Activated naive CD8-positive, alpha-beta T cell (primary cell): ENCODE measurements around the gene CATSPER1.

Source experiments
- H3K27ac Mint-ChIP-seq: one replicate; pipeline ENCODE4 v1.8.0; 2021; ENCODE audit warnings: mixed read lengths
- H3K27me3 Mint-ChIP-seq: one replicate; pipeline ENCODE4 v1.8.0; 2021; ENCODE audit warnings: mixed read lengths
- H3K36me3 Mint-ChIP-seq: one replicate; pipeline ENCODE4 v1.8.0; 2021; ENCODE audit warnings: mixed read lengths
- H3K4me1 Mint-ChIP-seq: one replicate; pipeline ENCODE4 v1.8.0; 2021; ENCODE audit warnings: low read depth, mixed read lengths
- H3K4me3 Mint-ChIP-seq: one replicate; pipeline ENCODE4 v1.8.0; 2021; ENCODE audit warnings: mild to moderate bottlenecking, mixed read lengths
- H3K9me3 Mint-ChIP-seq: one replicate; pipeline ENCODE4 v1.8.0; 2021; ENCODE audit warnings: low read depth, mixed read lengths

The CATSPER1 gene

GRCh38 chr11:66006134-66006890 is 20.0 kb downstream of the CATSPER1 start:
- H3K36me3 Mint-ChIP-seq = peaks cover 2% of the 10 kb centered on the region
- H3K4me3 Mint-ChIP-seq = no peak overlapping the region
- no peak overlapping the region for H3K27ac Mint-ChIP-seq
- no peaks in the 10 kb centered on the region for H3K9me3 Mint-ChIP-seq
- H3K27me3 Mint-ChIP-seq = no peaks in the 10 kb centered on the region
- peaks cover 21% of the 10 kb centered on the region for H3K4me1 Mint-ChIP-seq

- H3K27me3 Mint-ChIP-seq = no peaks in the 10 kb centered on the region
- H3K4me1 Mint-ChIP-seq = peaks cover 32% of the 10 kb centered on the region
- H3K9me3 Mint-ChIP-seq = no peaks in the 10 kb centered on the region
- peak overlapping the region; percentile 59 for H3K4me3 Mint-ChIP-seq
- peaks cover 7% of the 10 kb centered on the region for H3K36me3 Mint-ChIP-seq
- H3K27ac Mint-ChIP-seq = peak overlapping the region; percentile 22
These were observed 22.1 kb downstream of the CATSPER1 start for GRCh38 chr11:66004186-66004585.

- no peaks in the 10 kb centered on the region for H3K27me3 Mint-ChIP-seq
- H3K4me3 Mint-ChIP-seq = peak overlapping the region; percentile 99
- peaks cover 7% of the 10 kb centered on the region for H3K36me3 Mint-ChIP-seq
- H3K9me3 Mint-ChIP-seq = no peaks in the 10 kb centered on the region
- peak overlapping the region; percentile 90 for H3K27ac Mint-ChIP-seq
- H3K4me1 Mint-ChIP-seq = peaks cover 34% of the 10 kb centered on the region
These were observed 23.0 kb downstream of the CATSPER1 start for GRCh38 chr11:66003291-66003690.

GRCh38 chr11:66002648-66003225 is 23.5 kb downstream of the CATSPER1 start:
- Mint-ChIP-seq H3K36me3 (peaks cover 7% of the 10 kb centered on the region), H3K9me3 (no peaks in the 10 kb centered on the region), H3K4me3 (peak overlapping the region; percentile 99), H3K4me1 (peaks cover 32% of the 10 kb centered on the region), H3K27ac (peak overlapping the region; percentile 99), H3K27me3 (no peaks in the 10 kb centered on the region)

GRCh38 chr11:66001942-66002647 is 24.2 kb downstream of the CATSPER1 start, which contains the start of the genes BANF1 and EIF1AD:
BANF1 (plus strand) TSS chr11:66002503; CDS start chr11:66003251, 748 bp downstream.
EIF1AD (minus strand) TSS chr11:66002157; CDS start chr11:66000389, 1,768 bp downstream.
- no peaks in the 10 kb centered on the region for H3K9me3 Mint-ChIP-seq
- peaks cover 10% of the 10 kb centered on the region for H3K36me3 Mint-ChIP-seq
- no peaks in the 10 kb centered on the region for H3K27me3 Mint-ChIP-seq
- H3K4me1 Mint-ChIP-seq = peaks cover 37% of the 10 kb centered on the region
- H3K4me3 Mint-ChIP-seq = peak within 1 kb of the TSS; percentile 99
- H3K27ac Mint-ChIP-seq = peak within 1 kb of the TSS; percentile 99

GRCh38 chr11:65997286-65997685 is 29.0 kb downstream of the CATSPER1 start:
- Mint-ChIP-seq H3K9me3 (no peaks in the 10 kb centered on the region), H3K4me3 (no peak overlapping the region), H3K27me3 (no peaks in the 10 kb centered on the region), H3K36me3 (peaks cover 8% of the 10 kb centered on the region), H3K27ac (peak overlapping the region; percentile 24), H3K4me1 (peaks cover 26% of the 10 kb centered on the region)

GRCh38 chr11:65992056-65992455 is 34.2 kb downstream of the CATSPER1 start:
- no peak overlapping the region for H3K27ac Mint-ChIP-seq
- H3K9me3 Mint-ChIP-seq = no peaks in the 10 kb centered on the region
- H3K4me3 Mint-ChIP-seq = no peak overlapping the region
- H3K36me3 Mint-ChIP-seq = no peaks in the 10 kb centered on the region
- H3K4me1 Mint-ChIP-seq = peaks cover 7% of the 10 kb centered on the region
- H3K27me3 Mint-ChIP-seq = no peaks in the 10 kb centered on the region

- no peak overlapping the region for H3K4me3 Mint-ChIP-seq
- peak overlapping the region; percentile 67 for H3K27ac Mint-ChIP-seq
- H3K36me3 Mint-ChIP-seq = no peaks in the 10 kb centered on the region
- H3K27me3 Mint-ChIP-seq = no peaks in the 10 kb centered on the region
- peaks cover 5% of the 10 kb centered on the region for H3K4me1 Mint-ChIP-seq
- H3K9me3 Mint-ChIP-seq = no peaks in the 10 kb centered on the region
These were observed 37.3 kb downstream of the CATSPER1 start for GRCh38 chr11:65988791-65989592.

- Mint-ChIP-seq H3K36me3 (no peaks in the 10 kb centered on the region), H3K4me3 (no peak overlapping the region), H3K4me1 (peaks cover 5% of the 10 kb centered on the region), H3K27me3 (no peaks in the 10 kb centered on the region), H3K27ac (no peak overlapping the region), H3K9me3 (no peaks in the 10 kb centered on the region)
These were observed 38.9 kb downstream of the CATSPER1 start for GRCh38 chr11:65987336-65987735.

GRCh38 chr11:65983589-65983987 is 42.7 kb downstream of the CATSPER1 start:
- Mint-ChIP-seq H3K36me3 (no peaks in the 10 kb centered on the region), H3K9me3 (no peaks in the 10 kb centered on the region), H3K27me3 (no peaks in the 10 kb centered on the region), H3K4me3 (no peak overlapping the region), H3K27ac (no peak overlapping the region), H3K4me1 (no peaks in the 10 kb centered on the region)

GRCh38 chr11:65982824-65983588 is 43.3 kb downstream of the CATSPER1 start:
- no peaks in the 10 kb centered on the region for H3K27me3 Mint-ChIP-seq
- H3K4me1 Mint-ChIP-seq = no peaks in the 10 kb centered on the region
- H3K27ac Mint-ChIP-seq = no peak overlapping the region
- no peak overlapping the region for H3K4me3 Mint-ChIP-seq
- H3K36me3 Mint-ChIP-seq = no peaks in the 10 kb centered on the region
- no peaks in the 10 kb centered on the region for H3K9me3 Mint-ChIP-seq

- Mint-ChIP-seq H3K27me3 (no peaks in the 10 kb centered on the region), H3K36me3 (no peaks in the 10 kb centered on the region), H3K27ac (no peak overlapping the region), H3K4me1 (no peaks in the 10 kb centered on the region), H3K9me3 (no peaks in the 10 kb centered on the region), H3K4me3 (no peak overlapping the region)
These were observed 44.1 kb downstream of the CATSPER1 start for GRCh38 chr11:65981972-65982823.

- Mint-ChIP-seq H3K27ac (no peak overlapping the region), H3K27me3 (no peaks in the 10 kb centered on the region), H3K9me3 (no peaks in the 10 kb centered on the region), H3K4me3 (no peak overlapping the region), H3K36me3 (no peaks in the 10 kb centered on the region), H3K4me1 (no peaks in the 10 kb centered on the region)
These were observed 45.1 kb downstream of the CATSPER1 start for GRCh38 chr11:65981101-65981740.
